Choroid plexus epithelial cell (primary cell): Measurements from ENCODE around the gene CMPK1.
A peak's percentile ranks its signal among the peaks of the same experiment; 100 is the strongest.

Experiments
- DNase-seq: peaks from one replicate; pipeline ENCODE4 v3.0.0-alpha.2; 2010; ENCODE audit warnings: low read depth
- H3K4me3 ChIP-seq: 2 replicates; pipeline ENCODE4 v1.5.1; 2011; ENCODE audit warnings: low read depth, mild to moderate bottlenecking, control low read depth, low read length, moderate library complexity
- TF ChIP-seq, protein P1 (sequence below): conservative IDR thresholded peaks from 2 replicates; pipeline ENCODE4 v1.5.1; 2011; ENCODE audit warnings: low read depth, mild to moderate bottlenecking, control low read depth, inconsistent platforms, low read length, moderate library complexity

CMPK1 gene

DNA sequence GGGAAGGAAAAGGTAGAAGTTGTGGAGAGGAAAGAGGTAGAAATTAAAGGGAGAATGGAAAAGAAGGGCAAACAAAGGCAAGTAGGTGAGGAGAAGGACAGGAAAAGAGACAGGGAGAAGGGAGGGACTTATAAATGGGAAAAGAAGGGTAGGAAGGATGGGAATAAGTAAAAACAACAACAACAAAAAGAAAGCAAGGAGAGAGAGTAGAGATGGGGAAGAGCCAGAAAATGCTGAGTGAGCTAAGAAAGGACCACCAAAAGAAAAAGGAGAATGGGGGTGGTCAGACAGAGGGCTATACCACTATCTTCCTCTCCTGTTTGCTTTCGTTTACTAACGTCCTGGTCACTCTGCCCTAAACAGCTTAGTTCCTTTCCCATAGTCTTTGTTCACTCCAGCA lies 1.7 kb upstream of the CMPK1 start:
- DNase-seq: no peak
- TF ChIP-seq, protein P1, sequence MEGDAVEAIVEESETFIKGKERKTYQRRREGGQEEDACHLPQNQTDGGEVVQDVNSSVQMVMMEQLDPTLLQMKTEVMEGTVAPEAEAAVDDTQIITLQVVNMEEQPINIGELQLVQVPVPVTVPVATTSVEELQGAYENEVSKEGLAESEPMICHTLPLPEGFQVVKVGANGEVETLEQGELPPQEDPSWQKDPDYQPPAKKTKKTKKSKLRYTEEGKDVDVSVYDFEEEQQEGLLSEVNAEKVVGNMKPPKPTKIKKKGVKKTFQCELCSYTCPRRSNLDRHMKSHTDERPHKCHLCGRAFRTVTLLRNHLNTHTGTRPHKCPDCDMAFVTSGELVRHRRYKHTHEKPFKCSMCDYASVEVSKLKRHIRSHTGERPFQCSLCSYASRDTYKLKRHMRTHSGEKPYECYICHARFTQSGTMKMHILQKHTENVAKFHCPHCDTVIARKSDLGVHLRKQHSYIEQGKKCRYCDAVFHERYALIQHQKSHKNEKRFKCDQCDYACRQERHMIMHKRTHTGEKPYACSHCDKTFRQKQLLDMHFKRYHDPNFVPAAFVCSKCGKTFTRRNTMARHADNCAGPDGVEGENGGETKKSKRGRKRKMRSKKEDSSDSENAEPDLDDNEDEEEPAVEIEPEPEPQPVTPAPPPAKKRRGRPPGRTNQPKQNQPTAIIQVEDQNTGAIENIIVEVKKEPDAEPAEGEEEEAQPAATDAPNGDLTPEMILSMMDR: no peak
- H3K4me3 ChIP-seq: no peak overlapping the region

DNA sequence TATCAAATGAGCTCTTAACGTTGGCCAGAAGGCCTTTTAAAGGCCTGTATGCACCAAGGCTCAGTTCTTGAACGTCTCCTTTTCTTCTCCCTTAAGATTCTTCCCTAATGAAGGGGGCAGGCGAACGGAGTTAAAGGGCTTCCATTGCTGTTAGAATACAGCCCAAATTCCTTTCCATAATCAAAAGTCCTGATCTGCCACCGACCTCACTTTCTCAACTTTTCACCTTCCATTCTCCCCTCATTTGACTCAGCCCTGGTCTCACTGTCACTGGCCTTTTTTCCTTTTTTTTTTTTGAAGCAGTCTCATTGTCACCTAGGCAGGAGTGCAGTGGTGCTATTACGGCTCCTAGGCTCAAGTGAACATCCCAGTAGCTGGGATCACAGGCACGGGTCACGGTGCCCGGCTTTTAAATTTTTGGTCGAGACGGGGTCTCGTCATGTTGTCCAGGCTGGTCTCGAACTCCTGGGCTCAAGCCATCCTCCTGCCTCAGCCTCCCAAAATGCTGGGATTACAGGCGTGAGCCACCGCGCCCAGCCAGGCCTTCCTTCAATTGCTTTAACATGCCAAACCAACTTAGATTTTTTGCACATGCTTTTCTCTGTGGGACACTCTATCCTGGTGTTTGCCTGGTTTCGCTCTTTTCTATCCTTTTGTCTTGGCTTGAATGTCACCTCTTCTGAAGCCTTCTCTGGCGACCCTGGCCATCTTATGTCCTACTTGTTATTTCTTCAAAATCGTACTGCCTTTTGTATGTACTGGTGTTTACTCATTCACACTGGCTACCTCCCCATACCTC lies 612 bp upstream of the CMPK1 start:
- no peak for DNase-seq
- TF ChIP-seq, protein P1: no peak
- H3K4me3 ChIP-seq: peak overlapping the region; percentile 95

DNA sequence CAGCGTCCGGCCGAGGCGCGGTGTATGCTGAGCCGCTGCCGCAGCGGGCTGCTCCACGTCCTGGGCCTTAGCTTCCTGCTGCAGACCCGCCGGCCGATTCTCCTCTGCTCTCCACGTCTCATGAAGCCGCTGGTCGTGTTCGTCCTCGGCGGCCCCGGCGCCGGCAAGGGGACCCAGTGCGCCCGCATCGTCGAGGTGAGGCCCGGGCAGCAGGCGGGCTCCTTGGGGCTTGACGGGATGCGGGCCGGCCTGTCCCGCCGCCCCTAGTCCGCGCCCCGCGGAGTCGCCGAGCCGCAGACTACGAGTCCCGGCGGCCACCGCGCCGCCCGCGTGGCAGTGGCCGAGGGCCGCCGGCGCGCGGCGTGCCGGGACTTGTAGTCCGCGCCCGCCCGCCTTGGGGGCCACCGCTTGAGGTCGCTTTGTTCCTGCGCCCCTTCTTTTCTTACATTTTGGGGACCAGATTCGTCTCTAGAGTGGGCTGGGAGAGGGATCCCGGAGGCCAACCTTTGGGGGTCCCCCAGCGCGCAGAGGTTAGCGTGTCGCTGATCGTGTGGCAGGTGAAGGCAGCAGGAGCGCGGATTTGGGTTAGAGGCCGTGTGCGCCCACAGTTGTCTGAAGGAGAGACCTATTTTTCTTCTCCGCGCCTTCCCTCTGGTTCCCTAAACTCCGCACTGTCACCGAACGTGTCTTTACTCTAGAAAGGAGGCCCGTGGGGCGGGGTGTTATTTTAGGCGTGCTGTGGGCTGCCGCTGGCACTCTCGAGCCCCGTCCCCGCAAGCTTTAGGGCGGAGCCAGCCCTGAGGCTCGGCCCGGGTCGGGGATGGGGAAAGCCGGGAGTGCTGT lies 553 bp downstream of the CMPK1 start:
- TF ChIP-seq, protein P1: peak; percentile 43
- H3K4me3 ChIP-seq: peak overlapping the region; percentile 95
- DNase-seq: peak; percentile 77

DNA sequence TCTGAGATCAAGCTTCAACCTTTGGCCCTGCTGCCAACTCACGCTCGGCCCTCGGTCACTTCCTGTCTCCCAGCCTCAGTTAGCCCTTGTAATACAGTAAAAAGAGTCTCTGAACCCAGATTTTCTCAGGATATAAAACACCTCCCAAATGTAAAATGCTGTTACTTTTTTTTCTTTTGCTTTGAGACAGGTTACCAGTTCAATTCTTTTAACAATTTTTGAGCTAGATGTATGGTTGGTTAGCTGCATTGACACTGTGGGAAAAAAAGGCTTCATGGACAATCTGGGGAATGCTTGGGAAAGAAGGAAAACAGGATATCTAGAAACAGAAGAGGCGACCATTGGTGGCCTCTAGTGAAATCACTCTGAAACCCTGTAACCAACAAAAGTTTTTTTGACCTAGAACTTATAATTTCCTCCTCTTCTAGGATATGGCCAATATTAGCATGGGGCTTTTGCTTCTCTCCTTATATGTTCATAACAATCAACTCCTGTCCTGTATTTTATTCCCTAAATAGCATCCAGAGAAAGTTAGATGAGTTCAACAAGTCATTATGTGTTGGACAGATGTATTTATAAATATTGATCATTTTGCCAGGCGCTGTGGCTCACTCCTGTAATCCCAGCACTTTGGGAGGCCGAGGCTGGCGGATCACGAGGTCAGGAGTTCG lies 1.3 kb downstream of the CMPK1 start:
- no peak for DNase-seq
- peak overlapping the region; percentile 95 for H3K4me3 ChIP-seq
- TF ChIP-seq, protein P1: no peak

DNA sequence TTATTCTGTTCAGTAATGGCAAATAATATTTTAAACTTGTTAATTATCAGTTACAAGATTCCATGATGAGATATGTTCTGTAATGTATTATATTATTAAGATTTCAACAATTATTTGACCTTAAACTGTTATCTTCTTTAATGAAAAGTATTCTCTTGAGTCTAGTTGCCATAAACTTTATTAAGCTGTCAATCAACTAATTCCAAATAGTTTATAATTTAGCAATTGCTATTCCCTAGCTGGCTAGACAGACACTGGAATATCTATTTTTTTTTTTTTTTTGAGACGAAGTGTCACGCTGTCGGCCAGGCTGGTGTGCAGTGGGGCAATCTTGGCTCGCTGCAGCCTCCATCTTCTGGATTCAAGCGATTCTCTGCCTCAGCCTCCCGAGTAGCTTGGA lies 3.8 kb downstream of the CMPK1 start:
- no peak overlapping the region for H3K4me3 ChIP-seq
- no peak for DNase-seq
- TF ChIP-seq, protein P1: no peak

GRCh38 chr1:47338249-47339077 lies 4.9 kb downstream of the CMPK1 start:
- TF ChIP-seq, protein P1: no peak
- DNase-seq: no peak
- H3K4me3 ChIP-seq: no peak overlapping the region
